NCI-H460 (cell line): ENCODE data around the gene ANKRD39. TPM values are rescaled to one million over a fixed set of nuclear protein-coding genes. Genes with fewer than 3 reads are reported as not detected.
"Not testable (repeated sequence)": the region's sequence is repeated elsewhere in the genome, so short reads cannot be mapped to it uniquely, and the experiment has no call there.

Experiments used
- DNase-seq: peaks from one replicate; pipeline ENCODE4 v3.0.0-alpha.2; 2016; ENCODE audit warnings: low read depth; ENCODE audit errors: extremely low read depth
- total RNA-seq: library from RNA; depleted of rRNA; stranded (reverse); fragments of >200 nt; shearing (Covaris generic); gene quantifications from 2 replicates; pipeline ENCODE4 v1.2.3, GENCODE V29; 2014

ANKRD39 gene
- total RNA-seq, 1 experiment from 2014 or later: 15.1 TPM

GRCh38 chr2:96873651-96874096 is 15.9 kb upstream of the ANKRD39 start:
- no peak for DNase-seq

DNA sequence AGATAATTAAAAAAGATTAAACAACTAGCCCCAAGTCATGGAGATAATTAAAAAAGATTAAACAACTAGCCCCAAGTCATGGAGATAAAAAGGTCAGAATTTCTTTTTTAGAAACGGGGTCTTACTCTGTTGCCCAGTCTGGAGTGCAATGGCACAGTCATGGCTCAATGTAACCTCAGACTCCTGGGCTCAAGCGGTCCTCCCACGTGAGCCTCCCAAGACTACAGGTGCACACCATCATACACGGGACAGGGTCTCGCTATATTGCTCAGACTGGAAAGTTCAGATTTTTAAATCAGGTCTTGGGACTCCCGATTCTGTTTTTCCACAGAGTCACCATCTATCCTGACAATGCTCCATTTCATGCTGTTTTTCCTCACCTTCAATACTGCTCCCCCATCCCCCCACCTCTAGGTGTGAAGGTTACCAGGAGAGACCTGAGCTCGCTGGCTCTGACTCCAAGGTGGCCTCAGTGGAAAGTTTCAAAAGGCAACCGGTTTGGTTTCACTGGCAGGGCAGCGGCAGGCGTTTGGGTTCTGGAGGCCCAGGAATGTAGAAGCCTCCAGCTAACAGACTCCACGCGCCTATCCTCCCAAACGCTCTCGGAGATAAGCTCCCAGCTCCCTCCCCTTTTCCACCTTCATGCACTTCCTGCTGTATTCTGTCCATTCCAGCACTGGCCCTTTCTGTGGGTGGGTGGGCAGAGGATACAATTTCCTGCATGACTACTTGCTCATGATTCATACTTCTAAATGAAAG is 15.0 kb upstream of the ANKRD39 start:
- DNase-seq: no peak

DNA sequence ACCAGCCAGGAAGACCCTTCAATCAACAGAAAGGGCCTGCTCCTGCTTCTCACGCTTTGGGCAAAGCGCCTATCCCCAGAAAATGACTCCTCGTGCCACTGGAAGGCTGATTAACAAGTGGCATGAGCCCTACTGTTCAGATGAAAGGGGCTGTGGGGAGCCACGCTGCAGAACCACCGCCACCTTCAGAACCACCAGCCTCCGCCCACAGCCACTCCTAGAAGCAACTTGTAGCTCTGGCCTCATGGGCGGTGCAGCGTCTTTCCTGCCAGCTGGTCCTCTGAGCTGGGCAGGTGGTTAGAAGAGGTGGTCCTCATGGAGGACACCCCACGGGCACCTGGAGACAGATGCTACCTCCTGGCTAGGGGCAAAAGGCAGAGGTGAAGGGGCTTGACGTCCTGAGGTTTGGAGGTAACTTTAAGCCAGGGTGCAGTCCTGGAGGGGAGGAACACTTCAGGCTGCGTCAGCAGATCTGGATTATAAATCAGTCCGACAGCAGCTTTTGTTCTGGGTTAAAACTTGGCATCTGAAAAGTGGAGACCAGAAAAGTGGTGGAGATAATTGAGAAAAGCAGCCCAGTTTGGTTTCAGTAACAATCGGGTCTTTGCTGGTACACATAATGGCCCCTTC is 12.9 kb upstream of the ANKRD39 start:
- no peak for DNase-seq

DNA sequence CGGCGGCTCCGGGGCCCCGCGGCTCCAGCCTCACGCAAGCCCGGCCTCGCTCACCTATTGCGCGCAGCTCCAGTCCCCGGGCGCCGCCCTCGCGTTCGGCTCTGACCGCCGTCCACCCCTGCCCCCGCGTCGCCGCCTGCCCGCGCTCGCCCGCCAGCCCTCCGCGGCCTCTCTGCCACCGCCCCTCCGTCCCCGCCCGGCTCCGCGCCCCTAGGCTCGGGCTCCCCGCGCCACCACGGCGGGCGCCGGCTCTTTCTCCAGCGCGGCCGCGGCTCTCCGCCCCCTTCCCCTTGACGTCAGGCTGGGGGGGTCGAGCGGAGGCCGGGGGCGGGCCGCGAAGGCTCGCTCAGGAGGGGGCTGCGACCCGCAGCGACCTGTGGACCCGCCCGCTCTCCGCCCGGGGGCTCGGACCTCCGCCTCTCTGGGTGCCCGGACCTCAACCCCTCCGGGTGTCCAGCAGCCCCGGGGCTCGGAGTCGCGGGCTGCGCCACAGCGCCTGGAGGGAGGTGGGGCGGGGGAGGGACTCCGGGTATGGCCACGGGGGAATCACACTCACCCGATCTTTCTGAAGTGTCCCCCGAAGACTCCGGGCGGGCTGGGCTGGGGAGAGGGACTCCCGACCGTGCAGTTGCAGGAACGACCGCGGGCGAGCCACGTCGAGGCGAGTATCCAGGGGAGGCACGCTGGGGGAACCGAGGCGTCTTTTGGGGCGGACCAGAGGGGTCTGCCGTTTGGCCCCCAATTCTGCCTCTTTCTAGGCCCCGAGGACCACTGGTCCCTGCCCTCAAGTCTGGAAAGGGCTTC is 12.2 kb upstream of the ANKRD39 start, which contains the start of gene SEMA4C:
TSS of gene SEMA4C (minus strand) at position 259 of the 804 bp plus-strand sequence. CDS start 2,194 bp downstream, outside the sequence.
- DNase-seq: no peak

DNA sequence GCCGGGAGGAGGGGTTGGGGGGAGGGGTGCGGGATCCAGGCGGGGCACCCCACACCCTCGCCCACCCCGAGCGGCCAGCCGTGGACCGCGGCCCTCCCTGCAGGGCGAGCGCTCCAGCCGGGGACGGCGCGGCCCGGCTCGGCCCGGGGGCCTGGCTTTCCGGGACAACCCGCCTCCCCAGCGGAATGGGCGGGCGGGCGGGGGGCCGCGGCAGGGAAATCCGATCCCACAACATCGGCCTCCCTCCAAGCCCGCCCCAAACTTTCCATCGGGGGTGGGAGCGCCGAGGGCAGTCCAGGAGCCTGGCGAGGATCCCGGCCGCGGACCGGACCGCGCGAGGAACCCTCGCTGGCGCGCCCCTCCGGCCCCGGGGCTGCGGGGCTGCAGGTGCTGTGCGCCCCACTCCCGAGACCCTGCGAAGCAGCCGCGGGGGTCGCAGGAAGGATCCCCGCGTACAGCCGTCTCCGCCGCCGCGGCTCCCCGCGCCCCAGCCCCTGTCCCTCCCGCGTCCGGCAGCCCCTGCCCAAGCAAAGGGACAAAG is 11.5 kb upstream of the ANKRD39 start:
- DNase-seq: no peak

DNA sequence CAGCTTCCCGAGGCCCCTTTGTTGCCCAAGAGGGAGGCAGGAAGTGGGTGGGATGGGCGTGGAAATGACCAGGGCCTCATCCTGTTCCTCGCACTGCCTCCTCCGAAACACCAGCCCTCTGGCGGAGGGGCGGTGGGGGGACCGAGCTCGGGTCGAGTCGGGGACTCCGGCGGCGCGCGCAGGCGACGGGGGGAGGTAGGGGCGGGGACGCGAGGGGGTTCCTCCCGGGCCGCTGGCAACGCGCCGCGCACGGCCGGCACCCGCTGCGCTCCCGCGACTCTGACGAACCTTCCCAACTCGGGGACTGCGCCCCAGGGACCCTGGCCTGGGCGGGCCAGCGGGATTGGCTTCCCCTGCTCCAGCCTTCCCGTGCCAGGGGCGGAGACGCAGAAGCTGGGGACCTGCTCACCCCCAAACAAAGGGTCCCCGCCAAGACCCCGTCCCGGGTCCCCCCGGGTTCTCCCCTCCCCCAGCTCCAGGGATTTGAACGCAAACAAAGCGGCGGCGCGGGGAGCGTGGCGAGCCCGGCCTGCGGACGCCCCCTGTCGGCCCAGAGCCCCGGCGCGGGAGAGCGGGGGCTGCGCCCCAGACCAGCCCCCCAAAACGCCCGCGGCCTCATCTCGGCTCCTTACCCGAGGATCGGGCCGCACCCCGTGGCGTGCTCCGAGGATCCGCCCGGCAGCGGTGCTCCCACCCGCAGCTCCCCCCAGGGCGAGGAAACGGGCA is 10.9 kb upstream of the ANKRD39 start:
- DNase-seq: peak; percentile 83

GRCh38 chr2:96867756-96868554 is 10.1 kb upstream of the ANKRD39 start:
- no peak for DNase-seq

DNA sequence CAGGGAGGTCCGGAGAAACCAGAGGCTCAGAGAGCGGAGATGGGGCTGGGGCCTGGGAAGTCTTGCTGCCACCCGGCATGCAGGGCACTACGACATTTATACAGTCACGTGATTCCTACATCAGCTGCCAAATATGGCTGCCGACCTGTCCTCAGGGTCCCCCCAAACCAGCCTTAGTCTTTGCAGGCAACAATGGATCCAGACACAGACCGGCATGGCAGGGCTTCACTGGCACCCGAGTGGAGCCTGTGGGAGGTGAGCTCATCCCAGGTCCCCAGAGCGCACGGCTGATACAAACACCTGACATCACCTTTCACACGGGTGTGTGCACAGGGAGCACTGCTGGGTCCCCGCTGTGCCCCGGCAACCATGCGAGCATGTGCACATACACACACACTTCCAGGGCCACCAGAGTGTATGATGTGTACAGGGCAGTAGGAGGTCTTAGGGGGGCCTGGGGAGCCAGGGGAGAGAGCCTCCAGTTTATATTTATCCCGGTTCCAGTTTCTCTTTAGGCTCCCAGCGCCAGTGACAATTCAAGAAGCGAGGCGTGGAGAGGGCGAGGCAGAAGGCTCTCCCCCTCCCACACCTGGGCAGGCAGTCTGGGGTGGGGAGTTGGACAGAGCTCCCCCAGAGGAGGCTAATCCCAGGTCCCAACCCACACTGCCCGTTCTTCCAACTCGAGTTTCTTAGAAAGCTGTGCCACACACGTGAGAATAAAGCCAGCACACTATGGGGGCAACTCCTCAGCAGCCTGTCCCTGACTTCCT is 9.4 kb upstream of the ANKRD39 start:
- no peak for DNase-seq

DNA sequence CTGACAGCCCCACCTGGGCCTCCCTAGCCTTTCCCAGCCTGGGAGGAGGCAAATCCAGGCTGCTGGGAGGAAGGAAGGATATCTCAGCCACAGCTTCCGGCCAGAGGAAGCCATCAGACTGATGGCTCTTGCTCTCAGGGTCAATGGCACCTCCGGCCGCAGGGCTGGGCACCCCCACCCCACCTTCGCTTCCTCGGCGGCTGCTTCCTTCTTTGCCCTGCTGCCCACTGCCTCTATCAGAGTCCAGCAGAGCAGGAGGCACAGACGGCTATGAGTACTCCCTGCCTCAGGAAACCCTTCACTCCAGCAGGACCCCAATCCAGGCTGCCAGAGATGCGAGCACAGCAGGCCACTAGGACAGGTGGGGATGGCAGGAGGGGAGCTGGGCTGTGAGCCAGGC is 8.8 kb upstream of the ANKRD39 start:
- no peak for DNase-seq

GRCh38 chr2:96866149-96866548 is 8.3 kb upstream of the ANKRD39 start:
- no peak for DNase-seq

- no peak for DNase-seq
Measured at GRCh38 chr2:96865654-96866053, 7.8 kb upstream of the ANKRD39 start.

GRCh38 chr2:96864343-96865091 is 6.7 kb upstream of the ANKRD39 start:
- no peak for DNase-seq

GRCh38 chr2:96863575-96864342 is 5.9 kb upstream of the ANKRD39 start:
- DNase-seq: no peak

DNA sequence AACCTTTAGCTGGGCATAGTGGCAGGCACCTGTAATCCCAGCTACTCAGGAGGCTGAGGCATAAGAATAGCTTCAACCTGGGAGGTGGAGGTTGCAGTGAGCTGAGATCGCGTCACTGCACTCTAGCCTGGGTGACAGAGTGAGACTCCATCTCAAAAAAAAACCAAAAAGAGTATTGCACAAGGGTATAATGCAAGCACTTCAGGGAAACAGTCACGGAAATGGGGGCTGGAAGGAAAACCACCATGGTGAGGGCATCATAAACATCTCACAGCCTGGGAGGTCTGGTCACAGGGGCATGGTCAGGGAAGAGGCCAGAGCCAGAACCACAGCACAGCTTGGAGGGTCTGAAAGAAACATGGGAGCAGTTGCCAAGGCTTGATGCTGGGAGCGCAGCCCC is 5.2 kb upstream of the ANKRD39 start:
- DNase-seq: not testable (repeated sequence)

DNA sequence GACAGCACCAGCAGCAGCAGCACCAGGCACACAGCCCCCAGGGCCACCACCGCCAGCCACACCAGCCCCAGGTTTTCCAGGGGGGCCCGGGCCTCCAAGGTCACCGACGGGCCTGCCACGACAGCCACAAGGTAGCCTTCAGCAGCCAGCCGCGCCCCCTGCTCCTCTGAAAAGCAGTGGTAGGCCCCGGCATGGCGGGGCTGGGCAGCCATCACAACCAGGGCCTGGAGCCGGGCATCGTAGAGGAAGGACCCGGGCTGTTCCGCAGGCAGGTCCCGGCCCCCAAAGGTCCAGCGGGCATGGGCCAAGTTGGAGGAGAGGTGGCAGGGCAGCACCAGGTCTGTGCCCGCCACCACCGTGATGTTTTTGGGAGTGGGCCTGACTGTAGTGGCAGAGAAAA is 3.3 kb upstream of the ANKRD39 start:
- no peak for DNase-seq

DNA sequence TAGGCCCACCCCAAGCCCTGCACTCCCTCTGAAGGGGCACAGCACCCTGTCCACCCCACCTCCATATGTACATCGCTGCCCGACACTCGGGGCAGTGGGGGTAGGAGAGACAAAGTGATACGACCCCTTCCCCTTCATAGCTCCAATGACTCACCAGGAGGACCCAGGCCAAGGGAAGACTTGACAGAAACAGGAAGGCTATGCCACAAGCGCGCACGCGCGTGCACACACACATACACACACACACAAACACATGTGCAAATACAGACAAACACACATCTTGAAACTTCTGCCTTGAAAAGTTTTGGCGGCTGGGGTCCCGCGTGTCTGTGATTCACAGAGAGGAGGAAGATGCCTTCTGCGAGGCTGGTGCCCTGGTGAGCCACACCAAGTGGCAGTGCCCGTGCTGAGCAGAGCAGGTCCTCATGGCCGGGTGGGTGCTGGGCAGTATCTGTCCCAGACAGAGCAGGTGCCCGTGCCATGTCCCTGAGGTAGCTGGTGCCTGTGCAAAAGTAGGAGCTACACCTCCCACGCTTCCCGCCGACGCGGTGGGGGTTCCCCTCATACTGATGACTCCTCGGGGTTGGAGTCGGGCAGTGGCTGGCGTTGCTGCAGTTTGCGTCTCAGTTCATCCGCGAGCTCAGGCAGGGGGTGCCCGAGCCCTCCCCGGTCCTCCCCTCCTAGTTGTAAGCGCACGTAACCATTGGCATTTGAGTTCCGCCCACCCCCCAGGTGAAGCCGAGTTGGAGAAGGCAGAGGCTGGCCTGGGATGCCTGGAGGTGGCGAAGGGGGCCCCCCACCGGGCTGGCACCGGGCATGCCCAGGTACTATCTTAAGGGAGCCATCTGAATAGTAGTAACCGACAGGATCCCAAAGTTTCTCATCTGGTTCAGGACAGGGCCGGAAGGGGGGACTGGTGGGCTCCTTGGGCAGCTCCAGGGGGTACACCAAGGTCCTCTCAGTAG is 2.5 kb upstream of the ANKRD39 start:
- no peak for DNase-seq
